HEK293T (cell line): ENCODE measurements around the gene ZNF135.

Source experiments
- BHLHE40 ChIP-seq: fragments of 450-650 bp; IDR thresholded peaks from 2 replicates; pipeline ENCODE4 v1.6.1; 2016; ENCODE audit warnings: mild to moderate bottlenecking, moderate library complexity, borderline replicate concordance
- CTBP1 ChIP-seq: fragments of 450-650 bp; IDR thresholded peaks from 2 replicates; pipeline ENCODE4 v1.6.1; 2016; ENCODE audit warnings: borderline replicate concordance
- FOXA1 ChIP-seq: fragments of 450-650 bp; IDR thresholded peaks from 2 replicates; pipeline ENCODE4 v1.6.1; 2016; ENCODE audit warnings: mild to moderate bottlenecking
- FOXM1 ChIP-seq: fragments of 450-650 bp; IDR thresholded peaks from 2 replicates; pipeline ENCODE4 v1.6.1; 2017; ENCODE audit warnings: mild to moderate bottlenecking, borderline replicate concordance
- HDGF ChIP-seq: fragments of 450-650 bp; IDR thresholded peaks from 2 replicates; pipeline ENCODE4 v1.6.1; 2017; ENCODE audit warnings: antibody characterized with exemption, borderline replicate concordance
- NFRKB ChIP-seq: fragments of 450-650 bp; IDR thresholded peaks from 2 replicates; pipeline ENCODE4 v1.6.1; 2016; ENCODE audit warnings: mild to moderate bottlenecking, moderate library complexity
- SP1 ChIP-seq: fragments of 450-650 bp; IDR thresholded peaks from 2 replicates; pipeline ENCODE4 v1.6.1; 2017
- SUZ12 ChIP-seq: fragments of 450-650 bp; IDR thresholded peaks from 2 replicates; pipeline ENCODE4 v1.6.1; 2016; ENCODE audit warnings: mild to moderate bottlenecking
- TARDBP ChIP-seq: fragments of 450-650 bp; IDR thresholded peaks from 2 replicates; pipeline ENCODE4 v1.6.1; 2016
- ZNF384 ChIP-seq: fragments of 450-650 bp; IDR thresholded peaks from 2 replicates; pipeline ENCODE4 v1.6.1; 2016

DNA sequence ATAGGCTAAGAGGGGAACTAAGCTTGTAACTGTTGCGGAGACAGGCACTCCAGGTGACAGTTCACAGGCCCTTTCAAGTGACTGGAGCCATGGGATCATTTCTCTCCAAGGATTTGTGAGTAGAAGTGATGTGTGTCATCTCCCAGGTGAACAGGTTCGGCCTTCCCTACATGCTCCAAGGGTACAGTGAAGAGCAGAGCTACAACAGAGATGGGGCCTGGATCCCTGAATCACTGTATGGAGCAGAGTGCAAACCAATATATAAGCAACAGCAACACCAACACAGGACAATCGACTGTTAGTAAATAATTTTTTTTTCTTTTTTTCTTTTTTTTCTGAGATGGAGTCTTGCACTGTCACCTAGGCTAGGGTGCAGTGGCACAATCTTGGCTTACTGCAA lies 23.9 kb downstream of the ZNF135 start:
- TF ChIP-seq FOXA1, result no peak
- no peak for TF ChIP-seq SUZ12
- no peak for TF ChIP-seq HDGF
- no peak for TF ChIP-seq CTBP1
- no peak for TF ChIP-seq BHLHE40
- no peak for TF ChIP-seq TARDBP
- no peak for TF ChIP-seq NFRKB
- TF ChIP-seq FOXM1, result no peak
- no peak for TF ChIP-seq SP1
- no peak for TF ChIP-seq ZNF384
